Measurements from ENCODE around the gene LYRM7.
"Not testable (repeated sequence)": the region's sequence is repeated elsewhere in the genome, so short reads cannot be mapped to it uniquely, and the experiment has no call there.

LYRM7 gene

DNA sequence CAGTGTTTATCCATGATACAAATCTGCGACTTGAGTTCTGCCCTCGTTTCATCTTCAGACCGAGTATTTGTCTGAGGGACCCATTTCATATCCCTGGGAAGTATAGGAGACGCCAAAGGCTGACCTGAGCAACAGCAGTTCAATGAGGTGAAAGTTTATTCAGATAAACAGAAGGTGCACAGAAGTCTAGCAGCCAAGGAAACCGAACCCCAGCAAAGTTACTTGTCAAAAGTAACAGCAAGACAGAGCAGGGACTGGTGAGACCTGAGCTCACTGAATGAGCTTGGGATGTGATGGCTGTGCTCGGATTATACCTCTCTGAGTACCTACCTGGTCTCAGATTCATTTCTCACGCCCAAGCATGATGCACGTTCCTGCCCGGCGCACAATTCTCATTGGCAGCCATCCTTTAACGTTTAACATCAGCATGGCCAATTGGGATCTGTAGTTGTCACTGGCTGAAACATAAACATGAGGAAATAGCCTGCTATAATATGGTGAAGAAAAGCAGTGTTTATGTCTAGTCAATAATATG is 599 bp downstream of the LYRM7 start:
- H3K4me3 ChIP-seq (ENCODE audit: low read depth, low read length), result peak overlapping the region; percentile 80

DNA sequence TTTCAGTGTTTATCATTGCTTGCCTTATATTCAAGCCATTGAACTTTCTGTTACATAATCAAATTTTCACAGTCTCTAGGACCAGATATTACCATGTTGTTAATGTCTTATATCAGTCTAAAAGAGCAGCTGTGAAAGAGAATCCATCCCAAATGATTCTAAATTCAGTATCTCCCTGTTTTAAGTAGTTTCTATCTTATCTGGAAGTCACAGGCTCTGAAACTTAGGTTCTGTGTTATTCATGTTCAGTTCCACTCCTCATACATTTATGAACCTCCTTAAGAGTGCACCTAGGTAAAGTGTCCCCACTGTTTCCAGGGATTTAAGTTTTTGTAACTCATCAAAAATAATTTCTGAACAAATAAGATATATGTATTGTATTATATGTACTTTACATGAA is 9.7 kb downstream of the LYRM7 start:
- no peak overlapping the region for H3K4me3 ChIP-seq (ENCODE audit: low read depth, low read length)

DNA sequence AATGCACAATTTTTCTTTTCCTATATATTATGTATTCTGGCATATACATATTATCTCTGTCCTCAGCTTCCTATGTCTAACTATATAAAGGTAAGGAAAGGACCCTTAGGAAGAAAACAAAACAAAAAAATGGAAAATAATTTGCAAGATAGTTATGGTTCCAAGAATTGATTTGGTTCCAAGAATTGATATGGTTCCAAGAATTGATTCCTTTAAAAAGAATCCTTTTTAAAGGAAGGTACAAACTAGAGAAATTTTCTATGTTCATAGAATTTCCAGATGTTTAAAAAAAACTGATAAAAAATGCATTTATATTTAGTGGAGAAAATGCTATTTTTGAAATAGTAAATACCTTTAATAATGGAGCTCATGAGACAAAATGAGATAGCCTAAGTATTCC is 12.1 kb downstream of the LYRM7 start:
- H3K4me3 ChIP-seq (ENCODE audit: low read depth, low read length), result no peak overlapping the region

DNA sequence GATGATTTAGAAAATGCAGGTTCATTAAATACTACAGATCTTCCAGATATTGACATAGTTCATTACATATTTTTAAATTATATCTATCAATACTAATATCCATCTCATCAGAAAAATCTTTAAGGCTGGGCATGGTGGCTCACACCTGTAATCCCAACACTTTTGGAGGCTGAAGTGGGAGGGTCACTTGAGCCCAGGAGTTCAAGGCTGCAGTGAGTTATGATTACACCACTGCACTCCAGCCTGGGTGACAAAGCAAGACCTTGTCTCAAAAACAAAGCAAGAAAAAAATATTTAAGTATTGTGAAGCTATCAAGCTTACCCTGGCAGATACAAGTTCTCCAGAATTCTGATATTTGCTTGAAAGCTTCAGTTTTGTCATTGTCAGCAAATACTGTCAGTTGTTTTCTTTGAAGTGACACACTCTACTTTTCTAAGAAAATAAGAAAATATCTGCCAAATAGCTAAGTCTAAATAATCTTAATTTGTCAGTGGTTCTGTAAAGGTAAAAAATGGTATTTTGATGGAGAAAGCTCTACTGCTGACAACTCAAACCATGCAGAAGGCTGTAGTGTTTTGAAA is 14.9 kb downstream of the LYRM7 start:
- H3K4me3 ChIP-seq (ENCODE audit: low read depth, low read length), result no peak overlapping the region

DNA sequence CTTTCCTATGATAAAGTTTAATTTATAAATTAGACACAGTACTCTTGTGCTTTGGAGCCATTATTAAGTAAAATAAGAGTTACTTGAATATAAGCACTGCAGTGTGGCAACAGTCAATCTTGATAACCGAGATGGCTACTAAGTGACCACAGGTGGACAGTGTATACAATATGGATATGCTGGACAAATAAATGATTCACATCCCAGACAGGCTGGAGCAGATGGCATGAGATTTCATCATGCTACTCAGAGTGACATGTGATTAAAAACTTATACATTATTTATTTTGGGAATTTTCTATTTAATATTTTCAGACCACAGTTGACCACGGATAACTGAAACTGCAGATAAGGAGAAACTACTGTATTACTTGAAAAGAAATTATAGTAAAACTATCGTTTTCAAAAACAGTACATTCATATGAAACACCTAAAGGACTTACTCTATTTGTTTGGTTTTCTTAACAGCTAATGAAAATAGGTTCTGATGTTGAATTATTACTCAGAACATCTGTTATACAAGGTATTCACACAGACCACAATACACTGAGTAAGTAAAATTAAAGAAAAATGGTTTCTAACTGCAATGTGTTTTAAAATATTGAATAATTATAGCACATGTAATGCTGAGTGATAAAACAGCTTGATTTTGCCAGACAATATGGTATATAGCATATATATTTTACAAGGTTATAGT is 16.0 kb downstream of the LYRM7 start:
- H3K4me3 ChIP-seq (ENCODE audit: low read depth, low read length), result no peak overlapping the region

DNA sequence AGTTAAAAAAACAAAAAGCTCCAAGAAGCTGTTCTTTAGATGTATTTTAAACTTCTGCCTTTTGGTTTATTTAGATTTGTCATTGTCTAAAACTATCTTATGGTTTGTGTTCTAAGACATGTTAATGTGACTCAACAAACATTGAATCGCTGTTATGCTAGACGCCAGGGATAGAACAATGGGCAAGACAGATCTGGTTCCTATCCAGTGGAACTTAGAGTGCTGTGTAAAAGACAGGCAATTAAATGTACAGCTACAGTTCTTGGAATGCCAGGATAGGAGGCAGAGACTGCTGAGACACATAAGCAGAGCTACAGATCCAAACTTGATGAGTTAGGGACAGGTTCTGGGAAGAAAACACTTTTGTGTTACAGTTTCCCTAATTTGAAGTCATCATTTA is 22.4 kb downstream of the LYRM7 start:
- no peak overlapping the region for H3K4me3 ChIP-seq (ENCODE audit: low read depth, low read length)

DNA sequence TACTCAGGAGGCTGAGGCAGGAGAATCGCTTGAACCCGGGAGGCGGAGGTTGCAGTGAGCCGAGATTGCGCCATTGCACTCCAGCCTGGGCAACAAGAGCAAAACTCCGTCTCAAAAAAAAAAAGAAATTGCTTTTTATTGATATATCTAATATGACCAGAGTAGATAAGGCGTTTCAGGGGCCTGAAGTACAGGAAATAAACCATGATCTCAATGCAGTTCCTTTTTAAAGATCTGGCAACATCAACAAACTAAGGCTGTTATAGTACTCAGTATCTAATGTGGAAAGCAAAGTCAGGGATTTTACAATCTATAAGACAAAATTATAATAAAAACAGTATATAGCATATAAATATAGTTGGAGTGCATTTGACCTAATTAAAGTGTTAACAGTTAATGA is 23.2 kb downstream of the LYRM7 start:
- not testable (repeated sequence) for H3K4me3 ChIP-seq (ENCODE audit: low read depth, low read length)

DNA sequence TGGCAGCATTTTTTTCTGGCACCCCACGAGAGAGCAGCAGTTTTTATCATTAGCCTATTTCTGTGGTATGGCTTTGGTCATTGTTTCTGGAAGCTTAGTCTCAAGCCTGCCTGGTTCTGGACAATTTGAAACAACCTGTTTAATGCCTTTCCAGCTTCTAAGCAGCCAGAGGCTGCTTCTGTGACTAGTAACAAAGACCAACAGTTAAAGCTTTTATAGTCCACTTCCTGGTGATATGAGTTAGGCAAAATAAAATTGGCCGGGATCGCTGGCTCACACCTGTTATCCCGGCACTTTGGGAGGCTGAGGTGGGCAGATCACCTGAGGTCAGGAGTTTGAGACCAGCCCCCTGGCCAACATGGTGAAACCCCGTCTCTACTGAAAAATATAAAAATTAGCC is 24.0 kb downstream of the LYRM7 start:
- H3K4me3 ChIP-seq (ENCODE audit: low read depth, low read length), result no peak overlapping the region

DNA sequence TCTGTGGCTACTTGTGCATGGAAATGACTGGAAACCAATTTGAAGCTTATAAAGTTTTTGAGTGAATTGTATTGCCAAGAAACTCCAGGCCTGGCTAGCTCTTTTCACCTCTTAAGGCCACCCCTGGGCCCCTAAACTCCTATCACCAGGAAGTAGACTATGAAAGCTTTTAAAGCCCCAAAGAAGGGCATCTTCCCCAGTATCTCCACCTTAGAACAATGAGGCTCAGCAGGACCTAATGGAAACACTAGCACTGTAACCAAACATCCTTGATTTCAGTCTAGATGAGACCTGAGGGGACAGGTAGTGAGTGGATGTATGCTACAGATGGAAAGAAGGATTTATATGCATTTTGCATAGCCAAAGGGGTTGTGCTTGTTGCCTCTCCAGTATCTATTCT is 25.0 kb downstream of the LYRM7 start:
- no peak overlapping the region for H3K4me3 ChIP-seq (ENCODE audit: low read depth, low read length)

DNA sequence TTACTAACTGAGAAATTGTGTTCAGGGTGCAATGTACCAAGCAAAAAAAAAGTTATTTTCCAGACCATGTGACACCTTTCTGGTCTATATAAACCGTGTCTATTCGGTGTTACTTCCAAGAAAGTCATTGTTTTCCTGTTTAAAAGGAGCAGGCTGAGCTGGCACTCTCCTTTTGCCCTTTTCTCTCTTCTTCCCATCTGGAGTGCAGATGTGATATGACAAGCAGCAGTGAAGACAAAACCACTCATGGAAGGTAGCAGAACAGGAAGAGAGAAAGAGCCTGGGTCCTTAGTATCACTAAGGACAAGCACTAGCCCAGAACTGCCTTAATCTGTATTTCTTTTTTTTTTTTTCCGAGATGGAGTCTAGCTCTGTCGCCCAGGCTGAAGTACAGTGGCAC is 25.6 kb downstream of the LYRM7 start:
- no peak overlapping the region for H3K4me3 ChIP-seq (ENCODE audit: low read depth, low read length)

DNA sequence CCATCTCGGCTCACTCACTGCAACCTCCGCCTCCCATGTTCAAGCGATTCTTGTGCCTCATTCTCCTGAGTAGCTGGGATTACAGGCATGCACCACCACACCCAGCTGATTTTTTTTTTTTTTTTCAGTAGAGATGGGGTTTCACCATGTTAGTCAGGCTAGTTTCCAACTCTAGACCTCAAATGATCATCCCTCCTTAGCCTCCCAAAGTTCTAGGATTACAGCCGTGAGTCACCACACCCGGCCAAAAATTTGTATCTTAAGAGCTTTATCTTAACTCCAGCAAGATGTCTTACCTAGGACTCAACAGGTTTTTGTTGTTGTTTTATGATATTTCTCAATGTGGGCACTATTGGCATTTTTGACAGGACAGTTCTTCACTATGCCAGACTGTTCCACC is 27.9 kb downstream of the LYRM7 start:
- no peak overlapping the region for H3K4me3 ChIP-seq (ENCODE audit: low read depth, low read length)

DNA sequence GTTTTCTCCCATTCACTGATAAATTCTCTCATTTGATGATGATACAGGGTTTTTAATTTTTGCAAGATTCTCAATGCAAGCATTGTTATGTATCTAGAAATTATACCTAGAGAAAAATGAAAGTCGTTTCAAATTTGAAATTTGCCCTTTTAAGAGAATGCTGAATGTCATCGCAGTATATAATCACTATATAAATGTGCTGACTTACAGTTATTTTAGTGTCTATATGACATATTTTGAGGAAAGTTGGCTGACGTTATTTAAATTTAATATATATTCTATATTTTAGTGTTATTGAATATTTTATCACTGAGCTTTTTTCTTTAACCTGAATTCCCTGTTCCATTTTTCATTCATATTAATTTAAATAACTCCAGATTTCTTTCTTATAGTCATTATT is 29.8 kb downstream of the LYRM7 start:
- no peak overlapping the region for H3K4me3 ChIP-seq (ENCODE audit: low read depth, low read length)

DNA sequence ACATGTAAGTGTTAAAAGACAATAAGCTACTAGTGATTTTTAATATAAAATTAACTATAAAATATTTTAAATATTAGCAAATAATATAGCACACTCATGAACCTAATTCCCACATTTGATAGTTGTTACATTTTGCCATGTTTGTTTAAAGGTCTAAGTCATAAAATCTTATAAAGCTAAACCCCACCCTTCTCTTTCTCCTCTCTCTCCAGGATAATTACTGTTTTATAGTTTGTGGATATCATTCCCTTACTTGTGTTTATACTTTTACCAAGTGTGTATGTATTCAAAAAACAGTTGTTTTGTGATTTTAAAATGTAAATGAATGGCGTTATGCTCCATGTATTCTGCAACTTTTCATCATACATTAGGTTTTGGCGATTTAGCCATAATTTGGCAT is 34.2 kb downstream of the LYRM7 start:
- no peak overlapping the region for H3K4me3 ChIP-seq (ENCODE audit: low read depth, low read length)

DNA sequence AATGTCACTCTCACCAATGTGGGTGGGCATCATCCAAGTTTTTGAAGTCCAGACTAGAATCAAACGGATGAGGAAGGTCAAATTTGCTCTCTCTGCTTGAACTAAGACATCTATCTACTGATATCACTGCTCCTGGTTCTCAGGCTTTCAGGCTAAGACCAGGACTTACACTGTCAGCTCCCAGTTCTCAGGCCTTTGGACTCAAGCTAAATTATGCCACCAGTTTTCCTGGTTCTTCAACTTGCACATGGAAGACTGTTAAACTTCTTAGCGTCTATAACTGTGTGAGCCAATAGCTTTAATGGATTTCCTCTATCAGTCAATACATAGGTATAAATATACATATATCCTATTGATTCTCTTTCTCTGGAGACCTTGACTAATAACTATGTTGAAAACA is 35.3 kb downstream of the LYRM7 start:
- no peak overlapping the region for H3K4me3 ChIP-seq (ENCODE audit: low read depth, low read length)

DNA sequence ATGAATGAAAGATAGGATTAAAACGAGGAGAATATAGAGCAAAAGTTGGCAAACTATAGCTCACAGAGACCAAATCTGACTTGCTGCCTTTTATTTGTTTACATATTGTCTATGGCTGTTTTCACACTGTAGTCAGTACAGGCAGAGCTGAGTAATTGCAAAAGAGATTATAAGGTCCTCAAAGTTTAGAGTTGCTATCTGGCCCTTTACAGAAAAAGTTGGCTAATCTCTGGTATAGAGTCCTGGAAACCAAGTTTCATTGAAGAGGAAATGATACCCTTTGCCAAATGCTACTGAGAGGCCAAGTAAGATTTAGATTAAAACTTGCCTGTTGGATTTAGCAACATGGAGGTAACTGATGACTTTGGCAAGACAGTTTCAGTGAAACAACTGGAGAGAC is 36.0 kb downstream of the LYRM7 start:
- H3K4me3 ChIP-seq (ENCODE audit: low read depth, low read length), result no peak overlapping the region

DNA sequence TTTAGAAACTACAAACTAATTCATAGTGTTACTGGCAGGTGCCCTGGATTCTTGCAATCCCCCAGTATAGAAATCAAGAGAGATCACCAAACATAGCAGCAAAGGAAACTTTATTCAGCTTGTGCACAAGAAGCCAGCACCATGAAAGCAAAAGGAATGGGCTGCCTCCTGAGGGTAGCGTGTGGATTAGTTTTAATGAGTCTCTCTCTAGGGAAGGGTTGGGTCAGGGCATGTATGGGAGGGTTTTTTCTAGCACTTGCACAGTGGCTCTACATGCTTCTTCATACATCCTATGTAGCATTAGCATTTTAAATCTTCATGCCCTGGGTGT is 38.4 kb downstream of the LYRM7 start:
- H3K4me3 ChIP-seq (ENCODE audit: low read depth, low read length), result no peak overlapping the region

DNA sequence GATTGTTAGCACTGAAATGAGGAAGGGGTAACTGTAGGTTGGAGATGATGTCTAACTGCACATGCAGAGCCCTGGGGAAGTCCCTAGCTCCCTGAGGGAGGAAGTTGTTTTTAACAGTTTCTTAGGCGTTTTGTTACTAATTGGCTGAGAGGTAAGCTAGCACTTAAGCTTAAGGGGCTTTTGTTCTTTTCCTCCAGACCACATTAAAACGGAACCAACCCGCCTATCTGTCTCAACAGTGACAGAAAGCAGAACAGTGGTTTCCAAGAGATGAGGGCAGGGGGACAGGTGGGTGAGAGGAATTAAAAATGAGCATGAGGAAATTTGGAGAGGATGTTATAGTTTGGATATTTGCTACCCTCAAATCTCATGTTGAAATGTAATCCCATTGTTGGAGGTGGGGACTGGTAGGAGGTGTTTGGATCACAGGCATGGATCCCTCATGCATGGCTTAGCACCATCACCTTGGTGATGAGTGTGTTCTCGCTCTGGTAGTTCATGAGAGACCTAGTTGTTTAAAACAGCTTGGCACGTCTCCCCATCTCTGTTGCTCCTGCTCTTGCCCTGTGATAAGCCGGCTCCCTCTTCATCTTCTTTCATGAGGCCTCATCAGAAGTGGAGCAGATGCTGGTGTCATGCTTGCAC is 38.9 kb downstream of the LYRM7 start:
- no peak overlapping the region for H3K4me3 ChIP-seq (ENCODE audit: low read depth, low read length)

DNA sequence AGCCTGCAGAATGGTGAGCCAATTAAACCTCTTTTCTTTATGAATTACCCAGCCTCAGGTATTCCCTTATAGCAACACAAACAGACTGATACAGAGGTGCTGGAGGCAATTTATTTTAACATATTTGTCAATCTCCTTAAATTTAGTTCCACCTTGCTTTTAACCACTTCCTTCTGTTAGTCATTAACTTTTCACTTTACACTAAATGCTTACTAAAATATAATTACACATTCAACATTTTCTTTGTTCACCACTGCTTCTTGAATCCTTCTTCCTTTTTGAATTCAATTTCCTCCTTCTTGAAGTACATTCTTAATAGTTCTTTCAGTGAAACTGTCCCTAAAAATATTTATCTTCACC is 39.4 kb downstream of the LYRM7 start:
- no peak overlapping the region for H3K4me3 ChIP-seq (ENCODE audit: low read depth, low read length)

DNA sequence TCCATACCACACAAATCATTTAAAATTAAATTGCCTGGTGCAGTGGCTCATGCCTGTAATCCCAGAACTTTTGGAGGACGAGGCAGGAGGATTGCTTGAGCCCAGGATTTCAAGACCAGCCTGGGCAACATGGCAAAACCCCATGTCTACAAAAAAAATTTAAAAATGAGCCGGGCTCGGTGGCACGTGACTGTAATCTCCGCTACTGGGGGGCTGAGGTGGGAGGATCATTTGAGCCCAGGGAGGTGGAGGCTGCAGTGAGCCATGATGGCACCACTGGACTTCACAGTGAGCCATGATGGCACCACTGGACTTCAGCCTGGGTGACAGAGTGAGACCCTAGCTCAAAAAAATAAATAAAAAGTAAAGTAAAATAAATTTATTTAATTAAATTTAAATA is 40.9 kb downstream of the LYRM7 start:
- no peak overlapping the region for H3K4me3 ChIP-seq (ENCODE audit: low read depth, low read length)

DNA sequence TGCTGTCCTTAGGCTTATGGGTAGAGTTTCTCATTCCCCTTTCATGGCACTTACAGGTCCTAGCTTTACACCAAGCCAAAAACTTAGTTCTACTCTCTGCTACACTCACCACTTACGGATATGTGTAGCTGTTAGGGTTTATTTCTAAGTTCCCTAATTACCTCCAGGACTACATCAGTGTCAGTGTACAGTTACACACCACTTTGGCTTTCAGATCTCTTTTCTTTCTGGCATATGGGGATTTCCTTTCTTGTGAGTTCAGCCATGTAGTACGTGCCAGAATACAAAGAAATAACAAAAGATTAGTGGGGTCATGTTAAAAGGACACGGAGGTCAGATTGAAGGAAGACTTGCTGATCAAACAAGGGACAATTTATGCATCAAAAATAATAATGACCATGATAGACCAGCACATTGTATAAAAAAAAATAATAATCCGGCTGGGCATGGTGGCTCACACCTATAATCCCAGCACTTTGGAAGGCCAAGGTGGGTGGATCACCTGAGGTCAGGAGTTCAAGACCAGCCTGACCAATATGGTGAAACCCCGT is 41.8 kb downstream of the LYRM7 start:
- no peak overlapping the region for H3K4me3 ChIP-seq (ENCODE audit: low read depth, low read length)

DNA sequence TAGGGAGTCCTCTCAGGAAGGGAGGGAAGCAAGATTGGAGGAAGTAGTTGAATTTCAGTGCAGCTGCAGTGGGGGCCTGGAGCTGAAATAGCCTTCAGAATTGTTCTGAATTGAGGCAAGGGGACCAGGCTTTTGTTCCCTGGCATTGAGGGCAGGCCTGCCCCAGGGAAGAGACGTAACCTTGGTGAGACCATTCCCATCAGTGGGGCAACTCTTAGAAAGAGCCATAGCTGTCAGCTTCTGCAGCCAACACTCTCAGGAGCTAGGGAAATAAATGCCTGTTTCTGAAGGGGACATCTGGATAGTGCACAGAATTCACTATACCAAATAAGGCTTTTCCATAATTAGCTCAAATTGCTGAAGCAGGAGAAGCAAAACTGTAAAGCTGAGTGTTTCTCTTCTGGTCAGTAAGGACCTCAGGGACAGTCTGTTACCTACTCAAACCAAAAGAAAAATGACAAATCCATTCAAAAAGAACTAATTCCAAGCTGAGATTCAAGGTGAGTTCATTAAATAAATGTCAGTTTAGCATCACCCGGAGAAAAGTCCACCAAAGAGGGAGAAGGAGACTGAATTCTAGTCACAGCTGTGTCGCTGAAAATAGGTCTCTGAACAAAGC is 44.0 kb downstream of the LYRM7 start:
- no peak overlapping the region for H3K4me3 ChIP-seq (ENCODE audit: low read depth, low read length)

DNA sequence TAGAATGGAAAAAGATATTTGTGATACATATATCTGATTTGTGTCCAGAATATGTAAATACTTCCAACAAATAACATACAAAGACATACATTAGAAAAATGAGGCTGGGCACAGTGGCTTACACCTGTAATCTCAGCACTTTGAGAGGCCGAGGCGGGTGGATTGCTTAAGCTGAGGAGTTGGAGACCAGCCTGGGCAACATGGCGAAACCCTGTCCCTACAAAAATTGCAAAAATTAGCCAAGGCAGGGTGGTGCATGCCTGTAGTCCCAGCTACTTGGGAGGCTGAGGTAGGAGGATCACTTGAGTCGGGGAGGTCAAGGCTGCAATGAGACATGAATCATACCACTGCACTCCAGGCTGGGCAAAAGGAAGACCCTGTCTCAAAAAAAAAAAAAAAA is 47.0 kb downstream of the LYRM7 start:
- no peak overlapping the region for H3K4me3 ChIP-seq (ENCODE audit: low read depth, low read length)

Data from iPS-11a (cell line).